Bronchial epithelial cell (primary cell): ENCODE data around the gene FBXL7. TPM values are rescaled to one million over a fixed set of nuclear protein-coding genes. Genes with fewer than 3 reads are reported as not detected.

ENCODE experiments used
- DNase-seq: peaks from one replicate; pipeline ENCODE4 v3.0.0-alpha.2; 2010; ENCODE audit warnings: low read depth
- FAIRE-seq: peaks from 2 replicates; lab custom pipeline; 2011; peaks lifted over from hg19 to GRCh38; lab: Jason Lieb, UNC
- H3K27me3 ChIP-seq: 2 replicates; pipeline ENCODE4 v1.5.1; 2011; ENCODE audit warnings: low read length; ENCODE audit not compliant: control insufficient read depth, insufficient read depth
- H3K36me3 ChIP-seq: 2 replicates; pipeline ENCODE4 v1.5.1; 2011; ENCODE audit warnings: low read length; ENCODE audit not compliant: control insufficient read depth, insufficient read depth
- H3K4me3 ChIP-seq: 2 replicates; pipeline ENCODE4 v1.5.1; 2011; ENCODE audit warnings: mild to moderate bottlenecking, low read depth, low read length, control low read depth
- CTCF ChIP-seq: IDR thresholded peaks from 2 replicates; pipeline ENCODE4 v1.5.1; 2011; ENCODE audit warnings: mild to moderate bottlenecking, moderate library complexity, low read length, control low read depth, inconsistent platforms; ENCODE audit not compliant: insufficient read depth, severe bottlenecking
- total RNA-seq: library from RNA; depleted of rRNA; stranded (reverse); fragments of >200 nt; gene quantifications from 2 replicates; pipeline ENCODE4 v1.2.1, GENCODE V29; 2014

FBXL7 gene
- total RNA-seq, 1 donor from 2014 or later: 0.26 TPM

GRCh38 chr5:15664961-15665360 lies 165.0 kb downstream of the FBXL7 start:
- FAIRE-seq (no peak), DNase-seq (no peak)
- no peak for TF ChIP-seq CTCF
- H3K4me3 ChIP-seq: no peak overlapping the region
- no peaks in the 10 kb centered on the region for H3K36me3 ChIP-seq
- H3K27me3 ChIP-seq: no peaks in the 10 kb centered on the region

GRCh38 chr5:15669826-15670225 lies 169.8 kb downstream of the FBXL7 start:
- no peak for DNase-seq
- no peak overlapping the region for H3K4me3 ChIP-seq
- no peaks in the 10 kb centered on the region for H3K36me3 ChIP-seq
- H3K27me3 ChIP-seq: no peaks in the 10 kb centered on the region
- FAIRE-seq: no peak
- TF ChIP-seq CTCF: no peak

GRCh38 chr5:15674716-15675115 lies 174.7 kb downstream of the FBXL7 start:
- no peaks in the 10 kb centered on the region for H3K27me3 ChIP-seq
- no peak for DNase-seq
- no peak for FAIRE-seq
- no peak overlapping the region for H3K4me3 ChIP-seq
- H3K36me3 ChIP-seq: no peaks in the 10 kb centered on the region
- TF ChIP-seq CTCF: no peak

GRCh38 chr5:15676591-15676990 lies 176.6 kb downstream of the FBXL7 start:
- Histone ChIP-seq H3K36me3 (no peaks in the 10 kb centered on the region), H3K4me3 (no peak overlapping the region), H3K27me3 (no peaks in the 10 kb centered on the region)
- no peak for TF ChIP-seq CTCF
- no peak for DNase-seq
- no peak for FAIRE-seq

- FAIRE-seq (no peak), DNase-seq (no peak)
- H3K36me3 ChIP-seq: no peaks in the 10 kb centered on the region
- no peak overlapping the region for H3K4me3 ChIP-seq
- TF ChIP-seq CTCF: no peak
- H3K27me3 ChIP-seq: no peaks in the 10 kb centered on the region
Observed at GRCh38 chr5:15679161-15679560, 179.2 kb downstream of the FBXL7 start.

GRCh38 chr5:15680455-15680854 lies 180.5 kb downstream of the FBXL7 start:
- no peak for FAIRE-seq
- no peak for DNase-seq
- TF ChIP-seq CTCF: no peak
- Histone ChIP-seq H3K4me3 (no peak overlapping the region), H3K27me3 (no peaks in the 10 kb centered on the region), H3K36me3 (no peaks in the 10 kb centered on the region)
